ENCODE data around the gene GALNT14. TPM values are rescaled to one million over a fixed set of nuclear protein-coding genes. Genes with fewer than 3 reads are reported as not detected.

GALNT14 gene
- total RNA-seq, 1 experiment from 2014 or later = 2.7 TPM

- Histone ChIP-seq H3K18ac (ENCODE audit: insufficient read length, low read depth, low read length) (no peak overlapping the region), H2BK15ac (ENCODE audit: low read depth, low read length) (no peak overlapping the region), H3K23me2 (ENCODE audit: insufficient read length, low read depth, low read length, poor library complexity, severe bottlenecking) (no peaks in the 10 kb centered on the region), H3K23ac (ENCODE audit: insufficient read length, low read depth, low read length) (no peak overlapping the region), H3K27ac (ENCODE audit: insufficient read length, low read depth, low read length) (no peak overlapping the region), H3T11ph (ENCODE audit: low read length) (no peak overlapping the region), H4K8ac (replicated peaks; ENCODE audit: insufficient read length, low read depth, low read length) (no peak overlapping the region), H2BK20ac (ENCODE audit: low read depth, low read length, poor library complexity, severe bottlenecking) (no peak overlapping the region), H3K4me2 (ENCODE audit: insufficient read depth, insufficient read length, low read length) (no peak overlapping the region), H4K20me1 (ENCODE audit: control insufficient read depth, insufficient read depth, insufficient read length) (no peaks in the 10 kb centered on the region), H2BK12ac (ENCODE audit: insufficient read length, low read depth, low read length) (no peak overlapping the region), H3K9ac (ENCODE audit: extremely low read depth, insufficient read length, low read length) (no peak overlapping the region), H4K91ac (ENCODE audit: insufficient read length, low read depth, low read length) (no peak overlapping the region), H3K14ac (ENCODE audit: insufficient read depth, low read length) (no peak overlapping the region), H2BK5ac (ENCODE audit: insufficient read length, low read length) (no peak overlapping the region), H3K4me1 (ENCODE audit: insufficient read depth, low read length) (no peaks in the 10 kb centered on the region), H4K5ac (ENCODE audit: insufficient read length, low read depth, low read length) (no peak overlapping the region), H3K27me3 (ENCODE audit: insufficient read depth, low read length) (no peaks in the 10 kb centered on the region), H2AK5ac (ENCODE audit: insufficient read length, low read length) (no peak overlapping the region), H3K56ac (ENCODE audit: insufficient read length, low read depth, low read length) (no peak overlapping the region), H3K9me3 (ENCODE audit: control insufficient read depth, low read depth, low read length) (no peaks in the 10 kb centered on the region), H3K4ac (ENCODE audit: low read depth, low read length) (no peak overlapping the region), H2BK120ac (ENCODE audit: low read depth, low read length, poor library complexity, severe bottlenecking) (no peak overlapping the region), H3K79me1 (ENCODE audit: insufficient read depth, low read depth, low read length, poor library complexity, severe bottlenecking) (no peaks in the 10 kb centered on the region), H3K79me2 (ENCODE audit: insufficient read depth, low read length) (no peaks in the 10 kb centered on the region), H2AFZ (ENCODE audit: low read length) (no peak overlapping the region)
- Mint-ChIP-seq H3K4me1 (no peaks in the 10 kb centered on the region), H3K36me3 (ENCODE audit: insufficient read depth in 1 of 3, low read depth in 3 of 3) (no peaks in the 10 kb centered on the region), H3K27me3 (ENCODE audit: low read depth) (no peaks in the 10 kb centered on the region; the same call in 1 of the 2 replicates), H3K9me3 (no peaks in the 10 kb centered on the region), H3K27ac (no peak overlapping the region), H3K4me3 (no peak overlapping the region)
- no CpG with 5 or more reads among the region's 2 CpGs for WGBS (ENCODE audit: extremely low coverage, insufficient read length, low lambda C conversion rate)
- no peak for TF ChIP-seq CTCF (conservative IDR thresholded peaks at IDR 0.05)
- DNase-seq = no peak
Observed at GRCh38 chr2:31081492-31081891, 56.7 kb downstream of the GALNT14 start.

Data from H9 (cell line).